ENCODE measurements around the gene ZBED4. TPM values are rescaled to one million over a fixed set of nuclear protein-coding genes. Genes with fewer than 3 reads are reported as not detected.

ZBED4 gene
- total RNA-seq, 1 experiment from 2014 or later: 23.0 TPM

DNA sequence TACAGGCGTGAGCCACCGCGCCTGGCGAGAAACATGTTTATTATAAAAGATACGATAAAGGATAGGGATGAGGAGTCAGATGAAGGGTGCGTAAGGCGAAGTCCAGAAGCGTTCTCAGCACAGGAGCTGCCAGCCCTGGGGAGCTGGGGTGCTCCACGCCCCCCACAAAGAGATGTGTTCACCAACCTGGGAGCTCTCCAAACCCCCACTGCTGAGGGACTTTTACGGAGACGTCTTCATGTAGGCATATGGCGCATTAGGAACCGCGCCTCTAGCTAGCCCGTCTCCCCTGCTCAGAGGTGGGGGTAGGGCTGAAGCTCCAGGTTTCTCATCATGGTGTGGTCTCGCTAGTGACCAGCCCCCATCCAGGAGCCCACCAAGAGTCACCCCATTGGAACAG, 8.4 kb upstream of the ZBED4 start:
- Mint-ChIP-seq H3K27me3 (ENCODE audit: low read depth) (peaks cover 76% of the 10 kb centered on the region), H3K36me3 (ENCODE audit: insufficient read depth in 1 of 3, low read depth in 3 of 3) (no peaks in the 10 kb centered on the region; a peak in 1 of 7 replicates), H3K9me3 (peaks cover 0 to 2% of the 10 kb centered on the region in 2 experiments; a peak in 1 of 5 replicates), H3K27ac (no peak overlapping the region), H3K4me1 (peaks cover 0 to 9% of the 10 kb centered on the region in 2 experiments; a peak in 1 of 4 replicates), H3K4me3 (no peak overlapping the region)
- H3T11ph ChIP-seq (ENCODE audit: low read length): no peak overlapping the region
- DNase-seq: no peak
- no peak overlapping the region for H4K91ac ChIP-seq (ENCODE audit: insufficient read length, low read depth, low read length)
- no peak overlapping the region for H2BK15ac ChIP-seq (ENCODE audit: low read depth, low read length)
- peaks cover 31% of the 10 kb centered on the region for H3K27me3 ChIP-seq (ENCODE audit: insufficient read depth, low read length)
- H3K9me3 ChIP-seq (ENCODE audit: control insufficient read depth, low read depth, low read length): no peaks in the 10 kb centered on the region
- H2BK120ac ChIP-seq (ENCODE audit: low read depth, low read length, poor library complexity, severe bottlenecking): no peak overlapping the region
- no peak overlapping the region for H3K4ac ChIP-seq (ENCODE audit: low read depth, low read length)
- H3K23me2 ChIP-seq (ENCODE audit: insufficient read length, low read depth, low read length, poor library complexity, severe bottlenecking): peaks cover 9% of the 10 kb centered on the region
- no peaks in the 10 kb centered on the region for H4K20me1 ChIP-seq (ENCODE audit: control insufficient read depth, insufficient read depth, insufficient read length)
- WGBS (ENCODE audit: extremely low coverage, insufficient read length, low lambda C conversion rate): no CpG with 5 or more reads among the region's 16 CpGs
- H2AFZ ChIP-seq (ENCODE audit: low read length): no peak overlapping the region
- no peaks in the 10 kb centered on the region for H3K79me1 ChIP-seq (ENCODE audit: insufficient read depth, low read depth, low read length, poor library complexity, severe bottlenecking)
- H3K14ac ChIP-seq (ENCODE audit: insufficient read depth, low read length): no peak overlapping the region
- no peak overlapping the region for H3K27ac ChIP-seq (ENCODE audit: insufficient read length, low read depth, low read length)
- H4K8ac ChIP-seq (replicated peaks; ENCODE audit: insufficient read length, low read depth, low read length): no peak overlapping the region
- H3K9ac ChIP-seq (ENCODE audit: extremely low read depth, insufficient read length, low read length): no peak overlapping the region
- H2BK5ac ChIP-seq (ENCODE audit: insufficient read length, low read length): no peak overlapping the region
- H3K4me2 ChIP-seq (ENCODE audit: insufficient read depth, insufficient read length, low read length): no peak overlapping the region
- H3K18ac ChIP-seq (ENCODE audit: insufficient read length, low read depth, low read length): no peak overlapping the region
- no peak overlapping the region for H4K5ac ChIP-seq (ENCODE audit: insufficient read length, low read depth, low read length)
- H3K56ac ChIP-seq (ENCODE audit: insufficient read length, low read depth, low read length): no peak overlapping the region
- H3K23ac ChIP-seq (ENCODE audit: insufficient read length, low read depth, low read length): no peak overlapping the region
- no peak overlapping the region for H2AK5ac ChIP-seq (ENCODE audit: insufficient read length, low read length)
- no peaks in the 10 kb centered on the region for H3K79me2 ChIP-seq (ENCODE audit: insufficient read depth, low read length)
- H2BK20ac ChIP-seq (ENCODE audit: low read depth, low read length, poor library complexity, severe bottlenecking): no peak overlapping the region
- H3K4me1 ChIP-seq (ENCODE audit: insufficient read depth, low read length): no peaks in the 10 kb centered on the region
- no peak overlapping the region for H2BK12ac ChIP-seq (ENCODE audit: insufficient read length, low read depth, low read length)
- TF ChIP-seq, protein P1, sequence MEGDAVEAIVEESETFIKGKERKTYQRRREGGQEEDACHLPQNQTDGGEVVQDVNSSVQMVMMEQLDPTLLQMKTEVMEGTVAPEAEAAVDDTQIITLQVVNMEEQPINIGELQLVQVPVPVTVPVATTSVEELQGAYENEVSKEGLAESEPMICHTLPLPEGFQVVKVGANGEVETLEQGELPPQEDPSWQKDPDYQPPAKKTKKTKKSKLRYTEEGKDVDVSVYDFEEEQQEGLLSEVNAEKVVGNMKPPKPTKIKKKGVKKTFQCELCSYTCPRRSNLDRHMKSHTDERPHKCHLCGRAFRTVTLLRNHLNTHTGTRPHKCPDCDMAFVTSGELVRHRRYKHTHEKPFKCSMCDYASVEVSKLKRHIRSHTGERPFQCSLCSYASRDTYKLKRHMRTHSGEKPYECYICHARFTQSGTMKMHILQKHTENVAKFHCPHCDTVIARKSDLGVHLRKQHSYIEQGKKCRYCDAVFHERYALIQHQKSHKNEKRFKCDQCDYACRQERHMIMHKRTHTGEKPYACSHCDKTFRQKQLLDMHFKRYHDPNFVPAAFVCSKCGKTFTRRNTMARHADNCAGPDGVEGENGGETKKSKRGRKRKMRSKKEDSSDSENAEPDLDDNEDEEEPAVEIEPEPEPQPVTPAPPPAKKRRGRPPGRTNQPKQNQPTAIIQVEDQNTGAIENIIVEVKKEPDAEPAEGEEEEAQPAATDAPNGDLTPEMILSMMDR (conservative IDR thresholded peaks at IDR 0.05): no peak

Measured in H9 (cell line).